HEK293T (cell line): ENCODE measurements around the gene MORN3.

Experiments
- BHLHE40 ChIP-seq: fragments of 450-650 bp; IDR thresholded peaks from 2 replicates; pipeline ENCODE4 v1.6.1; 2016; ENCODE audit warnings: mild to moderate bottlenecking, moderate library complexity, borderline replicate concordance
- FOXK2 ChIP-seq: fragments of 450-650 bp; IDR thresholded peaks from 2 replicates; pipeline ENCODE4 v1.6.1; 2016; ENCODE audit warnings: mild to moderate bottlenecking
- HDGF ChIP-seq: fragments of 450-650 bp; IDR thresholded peaks from 2 replicates; pipeline ENCODE4 v1.6.1; 2017; ENCODE audit warnings: antibody characterized with exemption, borderline replicate concordance
- L3MBTL2 ChIP-seq: fragments of 450-650 bp; conservative IDR thresholded peaks from 2 replicates; pipeline ENCODE4 v1.6.1; 2016; ENCODE audit warnings: mild to moderate bottlenecking
- LEF1 ChIP-seq: fragments of 450-650 bp; IDR thresholded peaks from 2 replicates; pipeline ENCODE4 v1.6.1; 2017; ENCODE audit warnings: mild to moderate bottlenecking, borderline replicate concordance
- NFRKB ChIP-seq: fragments of 450-650 bp; IDR thresholded peaks from 2 replicates; pipeline ENCODE4 v1.6.1; 2016; ENCODE audit warnings: mild to moderate bottlenecking, moderate library complexity
- PKNOX1 ChIP-seq: fragments of 450-650 bp; IDR thresholded peaks from 2 replicates; pipeline ENCODE4 v1.6.1; 2016
- SUZ12 ChIP-seq: fragments of 450-650 bp; IDR thresholded peaks from 2 replicates; pipeline ENCODE4 v1.6.1; 2016; ENCODE audit warnings: mild to moderate bottlenecking
- ZNF384 ChIP-seq: fragments of 450-650 bp; IDR thresholded peaks from 2 replicates; pipeline ENCODE4 v1.6.1; 2016

- TF ChIP-seq LEF1 = no peak
- TF ChIP-seq FOXK2 = no peak
- no peak for TF ChIP-seq BHLHE40
- no peak for TF ChIP-seq ZNF384
- TF ChIP-seq NFRKB = no peak
- TF ChIP-seq HDGF = no peak
- TF ChIP-seq L3MBTL2 = no peak
- no peak for TF ChIP-seq SUZ12
- TF ChIP-seq PKNOX1 = no peak
These were observed 38.6 kb downstream of the MORN3 start for GRCh38 chr12:121630791-121631355.
